ENCODE data around the gene RNF103. TPM values are rescaled to one million over a fixed set of nuclear protein-coding genes. Genes with fewer than 3 reads are reported as not detected.

RNF103 gene
- polyA plus RNA-seq, 1 of the 3 experiments (the other 2 are of a cell fraction), result 7.0 TPM

- no peak for TF ChIP-seq USF1 (IDR thresholded peaks at IDR 0.05; ENCODE audit: borderline replicate concordance, low read depth)
- no peak for TF ChIP-seq TEAD4 (IDR thresholded peaks at IDR 0.05; ENCODE audit: borderline replicate concordance, insufficient read depth)
These were observed 26.5 kb upstream of the RNF103 start (continued) for GRCh38 chr2:86650188-86650587.

GRCh38 chr2:86649119-86649947 lies 25.7 kb upstream of the RNF103 start:
- TF ChIP-seq FOXJ3 (CRISPR knock-in tag; IDR thresholded peaks at IDR 0.05), result no peak
- no peak for TF ChIP-seq JUND (IDR thresholded peaks at IDR 0.05)
- no peak for TF ChIP-seq RCOR1 (IDR thresholded peaks at IDR 0.05; ENCODE audit: low read length)
- TF ChIP-seq YY1 (IDR thresholded peaks at IDR 0.05; ENCODE audit: low read depth), result no peak
- TF ChIP-seq FOSL2 (IDR thresholded peaks at IDR 0.05; ENCODE audit: borderline replicate concordance, low read depth), result no peak
- TF ChIP-seq FOXM1 (IDR thresholded peaks at IDR 0.05; ENCODE audit: low read depth), result no peak
- DNase-seq, result no peak
- Histone ChIP-seq H4K20me1 (ENCODE audit: insufficient read depth) (no peaks in the 10 kb centered on the region), H3K36me3 (replicated peaks in 1 of 2; ENCODE audit: control insufficient read depth in 1 of 2, insufficient read depth in 2 of 2, low read length in 1 of 2) (no peaks in the 10 kb centered on the region), H3F3A (replicated peaks; ENCODE audit: insufficient read depth) (no peaks in the 10 kb centered on the region), H3K4me1 (ENCODE audit: control insufficient read depth in 1 of 2, insufficient read depth in 2 of 2, low read depth in 1 of 2, low read length in 1 of 2) (no peaks in the 10 kb centered on the region), H3K79me2 (ENCODE audit: insufficient read depth) (no peaks in the 10 kb centered on the region), H3K4me3 (ENCODE audit: low read depth in 2 of 2, low read length in 1 of 2) (no peak overlapping the region), H3K9ac (no peak overlapping the region), H3K4me2 (no peak overlapping the region), H2AFZ (ENCODE audit: low read depth) (no peak overlapping the region), H3K9me2 (no peaks in the 10 kb centered on the region), H3K27ac (ENCODE audit: low read depth in 2 of 2, low read length in 1 of 2) (no peak overlapping the region), H3K27me3 (ENCODE audit: insufficient read depth) (no peaks in the 10 kb centered on the region), H3K9me3 (no peaks in the 10 kb centered on the region)
- 10% methylated on average over 1 of the region's 1 CpG for WGBS (ENCODE audit: low lambda C conversion rate)
- ChIA-PET CTCF (interaction anchor here (0.7 to 1.4 kb wide), 2 partner anchors 23 to 98 kb away, joined by 3 read pairs; no protein-coding TSS in a partner anchor), POLR2A (no interaction called here)

- Histone ChIP-seq H2AFZ (ENCODE audit: low read depth) (no peak overlapping the region), H3K9me3 (no peaks in the 10 kb centered on the region), H3K9me2 (no peaks in the 10 kb centered on the region), H3K4me3 (ENCODE audit: low read depth in 2 of 2, low read length in 1 of 2) (no peak overlapping the region), H3K27ac (ENCODE audit: low read depth in 2 of 2, low read length in 1 of 2) (no peak overlapping the region), H3K9ac (no peak overlapping the region), H4K20me1 (ENCODE audit: insufficient read depth) (no peaks in the 10 kb centered on the region), H3K79me2 (ENCODE audit: insufficient read depth) (no peaks in the 10 kb centered on the region), H3K27me3 (ENCODE audit: insufficient read depth) (no peaks in the 10 kb centered on the region), H3K4me1 (ENCODE audit: control insufficient read depth in 1 of 2, insufficient read depth in 2 of 2, low read depth in 1 of 2, low read length in 1 of 2) (no peaks in the 10 kb centered on the region), H3K36me3 (replicated peaks in 1 of 2; ENCODE audit: control insufficient read depth in 1 of 2, insufficient read depth in 2 of 2, low read length in 1 of 2) (no peaks in the 10 kb centered on the region), H3K4me2 (no peak overlapping the region), H3F3A (replicated peaks; ENCODE audit: insufficient read depth) (no peaks in the 10 kb centered on the region)
- 5% methylated on average over 2 of the region's 2 CpGs for whole genome bisulfite sequencing (ENCODE audit: low lambda C conversion rate)
- DNase-seq, result no peak
- POLR2A ChIA-PET, result no interaction called here
- TF ChIP-seq MAX (IDR thresholded peaks at IDR 0.05; ENCODE audit: low read depth) (no peak), GATA2 (CRISPR knock-in tag; IDR thresholded peaks at IDR 0.05) (no peak), JUND (IDR thresholded peaks at IDR 0.05) (no peak), ZBTB33 (IDR thresholded peaks at IDR 0.05; ENCODE audit: borderline replicate concordance, low read depth) (no peak), FOXJ3 (CRISPR knock-in tag; IDR thresholded peaks at IDR 0.05) (no peak), RAD21 (IDR thresholded peaks at IDR 0.05; ENCODE audit: low read length) (no peak), USF1 (IDR thresholded peaks at IDR 0.05; ENCODE audit: borderline replicate concordance, low read depth) (no peak), POLR2AphosphoS5 (IDR thresholded peaks at IDR 0.05; ENCODE audit: low read depth, low read length) (no peak), CTCF (IDR thresholded peaks at IDR 0.05) (no peak), CHD2 (IDR thresholded peaks at IDR 0.05; ENCODE audit: low read length, partially characterized antibody) (no peak), SIN3A (IDR thresholded peaks at IDR 0.05; ENCODE audit: borderline replicate concordance, low read depth, low read length) (no peak), PBX3 (IDR thresholded peaks at IDR 0.05) (no peak), RCOR1 (IDR thresholded peaks at IDR 0.05; ENCODE audit: low read length) (no peak), SMC3 (IDR thresholded peaks at IDR 0.05; ENCODE audit: low read depth, low read length) (no peak), FOXM1 (IDR thresholded peaks at IDR 0.05; ENCODE audit: low read depth) (no peak)
- CTCF ChIA-PET, result interaction anchor here (0.7 kb wide), 1 partner anchor 99 kb away, joined by 3 read pairs; no protein-coding TSS in a partner anchor
These were observed 25.0 kb upstream of the RNF103 start for GRCh38 chr2:86648681-86649080.

Data from SK-N-SH (cell line).